SJCRH30 (cell line): ENCODE measurements around the gene AGBL5. TPM values are rescaled to one million over a fixed set of nuclear protein-coding genes. Genes with fewer than 3 reads are reported as not detected.

Experiments used
- DNase-seq, 2 experiments: peaks; one replicate each; pipeline ENCODE4 v3.0.0-alpha.2; 2015 to 2020
- H3K27ac ChIP-seq: fragments of 250-450 bp; sonication (Bioruptor Pico); 2 replicates; pipeline ENCODE4 v1.5.1; 2020; ENCODE audit warnings: mild to moderate bottlenecking, moderate library complexity
- H3K27me3 ChIP-seq: fragments of 250-450 bp; sonication (Bioruptor Pico); 2 replicates; pipeline ENCODE4 v1.5.1; 2020; ENCODE audit warnings: mild to moderate bottlenecking, moderate library complexity
- H3K36me3 ChIP-seq: fragments of 250-450 bp; sonication (Bioruptor Pico); 2 replicates; pipeline ENCODE4 v1.5.1; 2020; ENCODE audit warnings: mild to moderate bottlenecking, moderate library complexity
- H3K4me1 ChIP-seq: fragments of 250-450 bp; sonication (Bioruptor Pico); 2 replicates; pipeline ENCODE4 v1.5.1; 2020; ENCODE audit warnings: mild to moderate bottlenecking, moderate library complexity
- H3K4me3 ChIP-seq: fragments of 250-450 bp; sonication (Bioruptor Pico); 2 replicates; pipeline ENCODE4 v1.5.1; 2020; ENCODE audit warnings: mild to moderate bottlenecking, moderate library complexity
- H3K9me3 ChIP-seq: fragments of 250-450 bp; sonication (Bioruptor Pico); replicated peaks from 2 replicates; pipeline ENCODE4 v1.5.1; 2020; ENCODE audit warnings: mild to moderate bottlenecking, moderate library complexity
- total RNA-seq: library from RNA; depleted of rRNA; stranded (reverse); fragments of >200 nt; shearing (Covaris generic); gene quantifications from 2 replicates; pipeline ENCODE4 v1.2.3, GENCODE V29; 2014

AGBL5 gene
- total RNA-seq, 1 experiment from 2014 or later, result 71.4 TPM

DNA sequence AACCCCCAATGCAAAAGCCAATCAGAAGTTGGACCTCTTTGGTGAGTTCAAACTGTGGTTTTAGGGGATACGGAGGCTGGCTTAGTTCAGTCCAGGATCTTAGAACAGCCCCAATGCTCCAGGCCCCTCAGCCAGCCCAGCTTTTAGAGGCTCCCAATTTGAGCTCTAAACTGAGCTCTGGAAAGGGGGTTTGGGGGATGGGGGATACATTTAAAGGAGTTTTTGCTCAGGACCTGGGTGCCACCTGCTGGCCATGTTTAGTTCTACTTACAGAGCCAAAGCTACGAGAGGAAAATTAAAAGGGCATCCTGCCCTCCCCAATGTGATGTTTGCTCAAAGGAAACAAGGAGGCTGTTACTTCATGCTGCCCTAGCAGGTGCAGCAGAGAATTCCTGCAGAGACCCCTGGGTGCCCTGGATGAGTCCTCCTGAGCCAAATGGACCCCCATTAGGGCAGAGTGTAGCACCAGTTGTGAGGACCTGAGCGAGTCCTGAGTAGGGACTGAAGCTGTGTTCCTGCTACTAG lies 34.6 kb upstream of the AGBL5 start:
- Histone ChIP-seq H3K36me3 (no peaks in the 10 kb centered on the region), H3K4me3 (no peak overlapping the region), H3K27me3 (no peaks in the 10 kb centered on the region; the same call in none of the 2 replicates), H3K4me1 (peaks cover 4% of the 10 kb centered on the region; the same call in 1 of the 2 replicates), H3K9me3 (0 out of 2 replicates have a peak, but pooled peaks cover 6% of the 10 kb centered on the region), H3K27ac (no peak overlapping the region)
- peak; percentile 63 to 78 for DNase-seq

DNA sequence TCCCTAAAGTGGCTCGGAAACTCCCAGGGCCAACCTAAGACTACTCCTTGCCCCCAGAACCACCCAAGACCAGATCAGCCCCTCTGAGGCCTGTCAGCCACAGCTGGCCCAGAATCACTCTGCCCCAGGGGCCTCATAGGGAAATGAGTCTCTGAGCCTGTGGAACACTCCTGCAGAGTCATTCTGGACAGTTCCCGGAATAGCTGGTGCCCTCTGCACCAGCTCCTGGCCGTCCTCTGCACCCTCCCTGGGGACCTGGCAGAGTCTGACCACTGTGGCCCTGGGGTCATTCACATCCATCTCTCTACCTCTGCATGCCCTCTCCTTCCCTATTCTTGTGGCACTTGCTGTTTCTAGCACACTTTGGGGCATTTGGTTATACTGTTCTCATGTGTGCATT lies 33.3 kb upstream of the AGBL5 start:
- no peak overlapping the region for H3K27ac ChIP-seq
- no peak for DNase-seq

DNA sequence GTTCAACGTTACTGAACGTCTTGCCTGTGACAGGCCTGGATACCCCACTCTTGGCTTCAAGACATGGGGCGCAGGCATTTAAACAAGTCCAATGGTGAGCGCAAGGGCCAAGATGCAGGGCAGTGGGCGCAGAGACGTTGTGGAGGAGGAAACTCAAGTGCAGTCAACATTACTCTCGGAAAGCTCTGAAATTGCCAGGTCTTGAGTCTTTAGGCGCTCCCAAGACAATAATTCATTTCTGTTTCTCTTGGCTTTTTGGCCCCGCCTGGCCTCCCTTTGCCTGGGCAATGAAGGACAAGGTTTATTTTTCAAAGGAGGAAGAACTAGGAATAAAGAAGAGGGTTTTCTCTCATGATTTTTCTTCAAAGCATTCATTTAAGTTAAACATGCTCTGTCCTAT lies 32.0 kb upstream of the AGBL5 start:
- Histone ChIP-seq H3K27ac (no peak overlapping the region), H3K4me1 (peaks cover 4% of the 10 kb centered on the region; the same call in 1 of the 2 replicates), H3K4me3 (no peak overlapping the region), H3K36me3 (no peaks in the 10 kb centered on the region), H3K27me3 (no peaks in the 10 kb centered on the region; the same call in none of the 2 replicates), H3K9me3 (no peaks in the 10 kb centered on the region)
- no peak for DNase-seq

More for the DNA sequence above, 33.3 kb upstream of the AGBL5 start:
- Histone ChIP-seq H3K27me3 (no peaks in the 10 kb centered on the region; the same call in none of the 2 replicates), H3K4me3 (no peak overlapping the region), H3K9me3 (0 out of 2 replicates have a peak, but pooled peaks cover 3% of the 10 kb centered on the region), H3K4me1 (peaks cover 4% of the 10 kb centered on the region; the same call in 1 of the 2 replicates), H3K36me3 (no peaks in the 10 kb centered on the region)

DNA sequence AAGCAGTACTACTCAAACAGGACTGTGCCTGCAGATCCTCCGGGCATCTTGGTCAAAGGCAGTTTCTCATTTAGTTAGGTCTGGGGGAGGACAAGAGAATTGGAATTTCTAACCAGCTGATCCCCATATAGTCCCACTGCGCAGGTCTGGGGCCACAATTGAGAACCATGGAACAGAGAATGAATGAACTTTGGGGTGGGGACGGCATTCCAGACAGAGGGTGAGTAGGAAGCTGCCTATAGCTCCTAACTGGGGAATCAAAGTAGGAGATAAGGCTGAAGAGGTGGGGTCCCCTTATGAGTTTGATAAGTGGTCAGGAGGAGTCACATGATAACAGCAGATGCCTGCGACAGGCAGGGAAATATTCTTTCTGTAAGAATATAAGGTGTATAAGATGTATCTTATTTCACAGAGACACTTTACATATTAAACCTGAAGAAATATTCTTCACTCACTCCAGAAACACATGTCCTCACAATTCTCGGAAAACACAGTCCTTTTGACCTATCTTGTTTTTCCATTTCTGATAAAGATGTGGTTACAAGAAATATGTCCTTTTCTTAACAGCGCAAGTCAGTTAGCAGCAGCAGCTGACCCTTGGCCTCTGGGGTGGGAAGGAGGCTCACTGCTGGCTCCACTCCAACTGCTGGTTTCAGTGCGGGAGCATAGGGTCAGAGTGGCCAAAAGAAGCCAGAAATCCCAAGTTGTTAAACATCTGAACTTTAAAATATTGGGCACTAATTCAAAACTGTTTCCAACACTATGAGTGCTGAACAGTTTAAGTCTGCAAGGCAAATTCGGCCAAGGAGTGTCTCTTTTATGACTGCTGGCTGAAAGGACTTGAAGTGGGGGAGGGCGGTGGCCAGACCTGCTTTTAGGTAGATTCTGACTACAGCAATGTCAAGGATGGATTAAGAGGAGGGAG lies 31.3 kb upstream of the AGBL5 start:
- DNase-seq, result no peak
- Histone ChIP-seq H3K4me3 (no peak overlapping the region), H3K27ac (no peak overlapping the region)

DNA sequence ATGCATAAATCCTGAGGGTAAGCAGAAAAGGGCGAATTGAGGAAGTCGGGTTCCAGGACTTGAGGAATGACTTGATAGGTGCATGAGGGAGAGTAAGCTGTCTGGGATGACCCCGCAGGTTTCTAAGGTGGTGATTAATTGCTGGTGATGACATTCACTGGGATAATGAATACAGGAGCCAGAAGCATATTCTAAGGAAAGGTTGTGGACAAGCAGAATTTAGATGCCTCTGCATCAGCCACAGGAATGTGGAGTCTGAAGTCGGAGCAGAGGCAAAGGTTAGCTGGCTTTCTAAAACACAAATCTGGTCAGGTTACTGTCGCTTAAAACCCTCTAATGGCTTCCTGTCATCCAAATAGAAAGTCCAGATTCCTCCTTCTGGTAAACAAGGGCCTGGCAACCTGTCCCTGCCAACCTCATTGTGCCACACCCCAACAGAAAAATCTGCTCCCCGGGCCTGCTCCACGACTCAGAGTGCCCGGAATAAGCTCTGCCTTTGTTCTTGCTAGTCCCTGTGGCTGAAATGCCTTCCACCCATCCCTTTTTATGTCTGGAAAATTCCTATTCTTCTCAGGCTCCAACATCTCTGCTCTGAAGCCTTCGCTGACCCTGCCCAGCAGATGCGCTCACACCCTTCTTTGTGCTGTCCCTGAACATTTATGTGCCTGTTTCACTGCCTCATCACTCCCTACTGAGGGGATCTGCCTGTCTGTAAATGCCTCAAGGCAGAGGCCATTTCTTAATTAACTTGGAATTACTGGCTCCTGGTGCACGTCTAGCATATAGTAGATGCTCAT lies 30.0 kb upstream of the AGBL5 start:
- DNase-seq, result no peak
- H3K27ac ChIP-seq, result no peak overlapping the region
- no peaks in the 10 kb centered on the region for H3K9me3 ChIP-seq
- H3K27me3 ChIP-seq, result no peaks in the 10 kb centered on the region; the same call in none of the 2 replicates
- H3K4me1 ChIP-seq, result peaks cover 4% of the 10 kb centered on the region; the same call in 1 of the 2 replicates
- no peak overlapping the region for H3K4me3 ChIP-seq
- no peaks in the 10 kb centered on the region for H3K36me3 ChIP-seq

More for the DNA sequence above, 31.3 kb upstream of the AGBL5 start:
- Histone ChIP-seq H3K4me1 (peaks cover 4% of the 10 kb centered on the region; the same call in 1 of the 2 replicates), H3K36me3 (no peaks in the 10 kb centered on the region), H3K9me3 (no peaks in the 10 kb centered on the region), H3K27me3 (no peaks in the 10 kb centered on the region; the same call in none of the 2 replicates)

DNA sequence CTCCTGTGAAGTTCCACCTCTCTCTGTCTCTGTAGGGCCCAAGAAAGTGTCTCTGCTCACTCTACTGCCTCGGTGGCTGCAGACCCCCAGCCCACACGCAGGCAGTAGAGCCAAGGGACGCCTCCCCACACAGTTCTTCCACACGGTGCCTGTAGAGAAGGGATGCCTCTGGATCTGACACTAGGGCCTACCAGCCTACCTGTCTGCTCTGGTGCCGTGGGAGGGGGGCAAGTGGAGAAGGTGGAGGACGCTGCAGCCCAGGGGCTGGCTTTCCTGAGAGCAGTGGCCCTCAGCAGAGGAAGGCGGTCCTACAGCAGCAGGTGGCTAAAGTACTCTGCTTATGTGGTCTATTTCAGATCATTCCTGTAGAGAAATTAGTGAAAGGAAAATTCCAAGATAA lies 27.7 kb upstream of the AGBL5 start:
- Histone ChIP-seq H3K4me3 (no peak overlapping the region), H3K9me3 (no peaks in the 10 kb centered on the region), H3K27ac (no peak overlapping the region), H3K4me1 (peaks cover 12% of the 10 kb centered on the region), H3K36me3 (no peaks in the 10 kb centered on the region), H3K27me3 (no peaks in the 10 kb centered on the region; the same call in none of the 2 replicates)
- no peak for DNase-seq

DNA sequence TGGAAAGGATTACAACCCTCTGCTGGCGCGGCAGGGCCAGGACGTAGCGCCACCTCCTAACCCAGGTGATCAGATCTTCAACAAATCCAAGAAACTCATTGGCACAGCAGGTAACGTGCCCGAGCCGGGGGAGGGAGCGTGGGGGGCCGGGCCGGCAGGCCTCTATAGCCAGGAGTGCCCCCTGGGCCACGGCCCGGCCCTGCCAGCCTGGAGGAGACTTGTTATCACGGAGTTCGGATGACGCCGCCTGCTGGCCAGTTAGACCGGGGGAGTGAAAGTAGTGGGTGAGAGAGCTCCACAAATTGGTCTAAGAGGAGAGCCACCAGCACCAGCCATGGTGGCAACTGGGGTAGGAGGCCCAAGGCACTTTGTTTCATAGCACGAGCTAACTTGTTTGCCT lies 27.3 kb upstream of the AGBL5 start:
- H3K27ac ChIP-seq, result no peak overlapping the region
- no peaks in the 10 kb centered on the region; the same call in none of the 2 replicates for H3K27me3 ChIP-seq
- no peaks in the 10 kb centered on the region for H3K9me3 ChIP-seq
- H3K36me3 ChIP-seq, result no peaks in the 10 kb centered on the region
- no peak overlapping the region for H3K4me3 ChIP-seq
- DNase-seq, result no peak
- H3K4me1 ChIP-seq, result peaks cover 12% of the 10 kb centered on the region

DNA sequence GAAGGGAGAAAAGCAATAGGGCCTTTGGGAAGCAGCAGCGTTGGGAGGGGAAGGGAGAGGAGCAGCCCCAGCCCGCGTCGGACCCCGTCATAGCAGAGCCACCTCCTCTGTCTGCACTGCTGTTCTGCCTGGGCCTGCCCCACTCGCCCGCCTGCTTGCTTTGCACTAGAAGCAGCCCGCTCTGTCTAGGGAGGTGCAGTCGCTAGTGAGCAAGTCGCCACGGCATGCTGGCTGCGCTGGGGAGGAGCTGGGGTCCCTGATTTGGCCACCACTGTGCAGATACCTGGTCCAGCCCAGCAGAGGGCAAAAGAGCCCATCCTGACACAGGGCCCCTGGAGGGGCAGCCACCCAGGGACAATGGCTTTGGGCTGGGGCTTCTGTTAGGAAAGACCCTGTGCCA lies 26.7 kb upstream of the AGBL5 start:
- H3K4me3 ChIP-seq, result no peak overlapping the region
- H3K4me1 ChIP-seq, result peaks cover 12% of the 10 kb centered on the region
- DNase-seq, result no peak
- no peaks in the 10 kb centered on the region; the same call in none of the 2 replicates for H3K27me3 ChIP-seq
- no peaks in the 10 kb centered on the region for H3K36me3 ChIP-seq
- H3K9me3 ChIP-seq, result no peaks in the 10 kb centered on the region
- no peak overlapping the region for H3K27ac ChIP-seq

DNA sequence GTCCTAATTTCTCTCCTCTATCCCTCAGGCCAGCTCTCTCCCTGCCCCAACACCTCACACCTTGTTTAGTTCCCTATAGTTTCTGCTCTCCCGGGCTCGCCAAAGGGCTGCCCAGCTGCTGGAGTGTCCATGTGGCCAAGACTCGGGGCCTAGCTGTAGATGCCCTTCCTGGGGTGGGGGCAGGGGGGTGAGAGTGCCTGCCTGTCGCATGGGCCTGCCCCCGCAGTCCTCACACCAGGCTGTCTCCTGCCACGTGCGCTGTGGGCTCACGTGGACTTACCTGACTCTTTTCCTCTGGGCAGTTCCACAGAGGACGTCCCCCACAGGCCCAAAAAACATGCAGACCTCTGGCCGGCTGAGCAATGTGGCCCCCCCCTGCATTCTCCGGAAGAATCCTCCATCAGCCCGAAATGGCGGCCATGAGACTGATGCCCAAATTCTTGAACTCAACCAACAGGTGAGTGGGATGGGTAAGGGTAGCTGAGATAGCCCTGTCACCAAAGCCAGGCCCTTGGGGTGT lies 26.1 kb upstream of the AGBL5 start:
- Histone ChIP-seq H3K36me3 (no peaks in the 10 kb centered on the region), H3K27ac (no peak overlapping the region)

DNA sequence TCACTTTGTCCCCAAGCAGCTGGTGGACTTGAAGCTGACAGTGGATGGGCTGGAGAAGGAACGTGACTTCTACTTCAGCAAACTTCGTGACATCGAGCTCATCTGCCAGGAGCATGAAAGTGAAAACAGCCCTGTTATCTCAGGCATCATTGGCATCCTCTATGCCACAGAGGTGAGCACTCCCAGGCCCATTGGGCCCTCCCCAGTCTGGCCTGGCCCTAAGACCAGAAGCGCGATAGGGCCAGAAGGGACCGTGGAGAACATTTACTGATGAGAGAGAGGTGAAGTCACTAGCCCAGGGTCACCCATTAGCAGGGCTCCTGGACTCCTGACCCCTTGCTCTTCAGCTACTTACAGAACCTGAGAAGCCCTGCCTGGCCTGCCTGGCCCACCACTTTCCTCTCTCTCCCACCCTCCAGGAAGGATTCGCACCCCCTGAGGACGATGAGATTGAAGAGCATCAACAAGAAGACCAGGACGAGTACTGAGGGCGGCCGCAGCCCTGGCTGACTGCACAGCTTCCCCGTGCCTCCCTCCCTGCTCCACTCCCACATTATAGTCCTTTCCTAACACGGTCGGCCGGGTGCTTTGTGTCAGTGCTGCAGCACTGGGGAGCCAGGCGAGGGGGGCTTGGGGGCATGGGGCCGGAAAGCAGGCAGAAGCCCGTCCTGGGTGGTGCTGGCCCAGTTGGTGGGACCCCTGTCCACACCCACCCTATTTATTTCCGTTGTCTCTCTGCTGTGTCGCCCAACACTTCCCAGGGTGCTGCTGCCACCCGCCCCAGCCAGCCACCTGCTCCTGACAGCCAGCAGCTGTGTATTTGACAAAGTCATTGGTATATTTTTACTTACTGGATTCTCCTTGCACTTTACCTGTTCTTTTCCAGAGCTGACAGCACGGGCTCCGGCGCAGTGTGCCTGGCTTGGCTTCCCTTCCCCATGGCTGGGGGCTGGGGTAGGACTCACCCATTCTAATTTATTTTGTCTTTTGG lies 25.3 kb upstream of the AGBL5 start:
- Histone ChIP-seq H3K27ac (no peak overlapping the region), H3K27me3 (no peaks in the 10 kb centered on the region; the same call in none of the 2 replicates), H3K4me1 (peaks cover 9% of the 10 kb centered on the region), H3K9me3 (no peaks in the 10 kb centered on the region), H3K36me3 (no peaks in the 10 kb centered on the region), H3K4me3 (no peak overlapping the region)
- DNase-seq, result no peak

More for the DNA sequence above, 26.1 kb upstream of the AGBL5 start:
- no peaks in the 10 kb centered on the region; the same call in none of the 2 replicates for H3K27me3 ChIP-seq
- H3K9me3 ChIP-seq, result no peaks in the 10 kb centered on the region
- H3K4me3 ChIP-seq, result no peak overlapping the region
- no peak for DNase-seq
- peaks cover 12% of the 10 kb centered on the region for H3K4me1 ChIP-seq

DNA sequence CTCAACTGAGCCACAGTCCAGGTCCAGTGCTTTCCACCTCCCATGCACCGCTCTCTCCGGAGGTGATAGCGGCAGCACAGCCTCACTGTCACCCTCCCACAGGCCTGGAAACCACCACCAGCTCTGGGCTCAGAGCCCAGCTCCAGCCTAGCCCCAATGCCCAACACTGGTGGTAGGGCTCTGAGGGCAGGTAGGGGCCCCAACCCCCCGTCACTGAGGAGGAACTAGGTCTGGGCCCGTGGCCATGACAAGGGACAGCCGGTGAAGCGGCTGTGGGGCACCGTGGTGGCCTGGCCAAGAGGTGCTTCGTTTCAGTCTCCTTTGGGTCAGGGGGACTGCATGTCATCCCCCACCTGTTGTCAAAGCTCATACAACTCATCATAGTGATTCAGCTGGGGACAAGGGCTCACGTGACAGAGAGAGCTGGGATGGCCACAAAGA lies 24.2 kb upstream of the AGBL5 start:
- H3K27me3 ChIP-seq, result no peaks in the 10 kb centered on the region
- H3K27ac ChIP-seq, result no peak overlapping the region
- H3K4me3 ChIP-seq, result no peak overlapping the region
- peak; percentile 33 to 59 for DNase-seq
- no peaks in the 10 kb centered on the region for H3K9me3 ChIP-seq
- no peaks in the 10 kb centered on the region for H3K36me3 ChIP-seq
- H3K4me1 ChIP-seq, result peaks cover 8% of the 10 kb centered on the region

DNA sequence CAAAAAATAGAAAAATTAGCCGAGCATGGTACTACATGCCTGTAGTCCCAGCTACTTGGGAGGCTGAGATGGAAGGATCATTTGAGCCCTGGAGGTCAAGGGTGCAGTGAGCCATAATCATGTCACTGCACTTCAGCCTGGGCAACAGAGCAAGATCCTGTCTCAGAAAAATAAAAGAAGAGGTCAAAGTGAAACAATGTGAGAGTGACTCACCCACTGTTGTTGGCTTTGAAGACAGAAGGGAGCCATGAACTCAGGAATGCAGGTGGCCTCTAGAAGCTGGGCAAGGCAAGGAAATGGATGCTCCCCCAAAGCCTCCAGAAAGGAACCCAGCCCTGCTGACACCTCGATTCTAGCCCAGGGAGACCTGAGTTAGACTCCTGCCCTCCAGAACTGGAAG lies 22.4 kb upstream of the AGBL5 start:
- no peak for DNase-seq
- Histone ChIP-seq H3K36me3 (no peaks in the 10 kb centered on the region), H3K4me1 (peaks cover 9% of the 10 kb centered on the region), H3K27ac (no peak overlapping the region), H3K9me3 (no peaks in the 10 kb centered on the region), H3K27me3 (no peaks in the 10 kb centered on the region), H3K4me3 (no peak overlapping the region)

DNA sequence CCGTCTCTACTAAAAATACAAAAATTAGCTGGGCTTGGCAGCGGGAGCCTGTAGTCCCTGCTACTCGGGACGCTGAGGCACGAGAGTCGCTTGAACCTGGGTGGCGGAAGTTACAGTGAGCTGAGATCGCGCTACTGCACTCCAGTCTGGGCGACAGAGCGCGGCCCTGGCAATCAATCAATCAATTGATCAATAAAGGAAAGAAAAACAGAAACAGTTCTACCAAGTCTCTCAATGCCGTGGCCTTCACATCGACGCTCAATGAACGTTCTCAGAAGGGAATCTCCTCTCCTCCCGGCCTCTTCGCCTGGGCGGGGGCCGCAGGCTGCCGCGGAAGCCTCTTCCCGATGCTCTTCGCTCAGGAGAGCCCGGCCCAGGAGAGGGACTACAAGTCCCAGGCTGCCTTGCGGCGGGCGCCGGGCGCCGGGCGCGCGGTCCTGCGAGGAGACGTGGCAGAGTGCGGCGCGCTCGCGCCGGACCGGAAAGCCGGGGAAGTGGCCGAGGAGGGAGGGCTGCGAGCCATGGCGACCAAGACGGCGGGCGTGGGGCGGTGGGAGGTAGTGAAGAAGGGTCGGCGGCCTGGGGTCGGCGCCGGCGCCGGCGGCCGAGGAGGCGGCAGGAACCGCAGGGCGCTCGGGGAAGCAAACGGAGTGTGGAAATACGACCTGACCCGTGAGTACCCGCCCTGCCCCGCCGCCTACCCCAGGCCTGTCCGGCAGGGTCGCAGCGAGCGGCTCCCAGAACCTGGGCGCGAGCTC lies 18.8 kb upstream of the AGBL5 start, which contains the start of gene TMEM214:
Gene TMEM214 (plus strand): TSS at position 471 of the 758 bp plus-strand sequence. CDS start 51 bp downstream, at position 522.
- H3K9me3 ChIP-seq, result no peaks in the 10 kb centered on the region
- H3K4me1 ChIP-seq, result peaks cover 4% of the 10 kb centered on the region
- peak within 1 kb of the TSS; percentile 33 for H3K27ac ChIP-seq
- DNase-seq, result peak; percentile 93 to 94
- peak within 1 kb of the TSS; percentile 79 for H3K4me3 ChIP-seq
- H3K36me3 ChIP-seq, result peaks cover 29% of the 10 kb centered on the region
- no peaks in the 10 kb centered on the region for H3K27me3 ChIP-seq
